GM23338 (cell line): Measurements from ENCODE around the gene ZNRD2.

Experiments
- EZH2 ChIP-seq: fragments of 200-600 bp; sonication (generic); IDR thresholded peaks from one replicate; pipeline ENCODE4 v1.8.0; 2017; ENCODE audit warnings: antibody characterized with exemption, mild to moderate bottlenecking, low read depth; ENCODE audit not compliant: unreplicated experiment
- EZH2phosphoT487 ChIP-seq: fragments of 200-600 bp; sonication (generic); IDR thresholded peaks from one replicate; pipeline ENCODE4 v1.8.1; 2018; ENCODE audit warnings: antibody characterized with exemption; ENCODE audit not compliant: unreplicated experiment
- POLR2AphosphoS5 ChIP-seq: IDR thresholded peaks from 2 replicates; pipeline ENCODE4 v1.6.1; 2016; ENCODE audit warnings: antibody characterized with exemption, low read depth
- STAT1 ChIP-seq: IDR thresholded peaks from one replicate; pipeline ENCODE4 v1.6.1; 2016; ENCODE audit warnings: antibody characterized with exemption; ENCODE audit not compliant: unreplicated experiment
- ZNF331 ChIP-seq: fragments of 250-450 bp; sonication (Bioruptor Pico); IDR thresholded peaks from 2 replicates; pipeline ENCODE4 v1.5.0; 2020; ENCODE audit warnings: low read depth, mild to moderate bottlenecking, moderate library complexity
- TF ChIP-seq, protein P1 (sequence below), 2 experiments: fragments of 200-600 bp in 1 of 2; sonication (generic) in 1 of 2; conservative IDR thresholded peaks; 2 replicates each; pipeline versions ENCODE4 v1.5.1 to v1.6.1; 2016 to 2017; ENCODE audit warnings: antibody characterized with exemption in 2 of 2, low read depth in 2 of 2, mild to moderate bottlenecking in 2 of 2, moderate library complexity in 1 of 2
- TF ChIP-seq, protein P2 (sequence below): IDR thresholded peaks from one replicate; pipeline ENCODE4 v1.6.1; 2018; ENCODE audit warnings: antibody characterized with exemption; ENCODE audit not compliant: unreplicated experiment

DNA sequence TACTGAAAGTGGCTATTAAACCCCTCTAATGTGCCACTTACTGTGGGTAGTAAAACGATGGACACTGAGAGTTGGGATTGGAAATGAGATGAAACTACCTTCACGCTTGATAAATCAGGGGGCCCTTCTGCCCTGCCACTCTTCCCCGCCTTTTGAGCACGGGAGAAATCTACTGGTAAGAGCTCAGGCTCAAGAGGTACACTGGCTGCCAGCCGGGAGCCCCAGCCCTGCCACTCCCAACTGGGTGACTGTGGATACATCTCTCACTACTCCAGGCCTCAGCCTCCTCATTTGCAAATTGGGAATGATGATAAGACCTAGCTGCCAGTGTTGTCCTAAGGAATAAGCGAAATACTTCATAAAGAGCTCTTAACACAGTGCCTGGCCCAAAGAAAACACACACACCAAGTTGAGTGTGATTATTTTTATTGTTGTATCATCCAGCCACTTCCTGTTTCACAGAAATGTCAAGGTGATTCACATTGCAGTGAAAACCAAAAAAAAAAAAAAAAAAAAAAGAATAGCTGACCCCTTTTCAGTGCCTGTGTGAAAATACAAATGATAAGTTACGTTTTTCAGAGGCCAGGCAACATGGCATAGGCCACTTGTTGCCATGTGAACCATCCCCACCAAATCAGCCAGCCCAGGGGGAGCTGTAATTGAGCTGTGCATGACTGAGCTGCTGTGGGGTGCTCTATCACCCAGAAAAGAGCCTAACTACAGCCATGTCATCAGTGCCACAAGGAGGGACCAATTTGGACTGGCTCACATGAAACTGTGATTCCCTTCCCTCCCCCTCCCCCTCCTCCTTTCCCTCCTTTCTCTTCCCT, 4.4 kb upstream of the ZNRD2 start:
- TF ChIP-seq, protein P1, sequence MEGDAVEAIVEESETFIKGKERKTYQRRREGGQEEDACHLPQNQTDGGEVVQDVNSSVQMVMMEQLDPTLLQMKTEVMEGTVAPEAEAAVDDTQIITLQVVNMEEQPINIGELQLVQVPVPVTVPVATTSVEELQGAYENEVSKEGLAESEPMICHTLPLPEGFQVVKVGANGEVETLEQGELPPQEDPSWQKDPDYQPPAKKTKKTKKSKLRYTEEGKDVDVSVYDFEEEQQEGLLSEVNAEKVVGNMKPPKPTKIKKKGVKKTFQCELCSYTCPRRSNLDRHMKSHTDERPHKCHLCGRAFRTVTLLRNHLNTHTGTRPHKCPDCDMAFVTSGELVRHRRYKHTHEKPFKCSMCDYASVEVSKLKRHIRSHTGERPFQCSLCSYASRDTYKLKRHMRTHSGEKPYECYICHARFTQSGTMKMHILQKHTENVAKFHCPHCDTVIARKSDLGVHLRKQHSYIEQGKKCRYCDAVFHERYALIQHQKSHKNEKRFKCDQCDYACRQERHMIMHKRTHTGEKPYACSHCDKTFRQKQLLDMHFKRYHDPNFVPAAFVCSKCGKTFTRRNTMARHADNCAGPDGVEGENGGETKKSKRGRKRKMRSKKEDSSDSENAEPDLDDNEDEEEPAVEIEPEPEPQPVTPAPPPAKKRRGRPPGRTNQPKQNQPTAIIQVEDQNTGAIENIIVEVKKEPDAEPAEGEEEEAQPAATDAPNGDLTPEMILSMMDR (conservative IDR thresholded peaks at IDR 0.05; ENCODE audit: low read depth in 2 of 2) = no peak
- TF ChIP-seq EZH2 = no peak
- no peak for TF ChIP-seq ZNF331 (CRISPR knock-in tag)
- TF ChIP-seq POLR2AphosphoS5 = no peak
- TF ChIP-seq, protein P2, sequence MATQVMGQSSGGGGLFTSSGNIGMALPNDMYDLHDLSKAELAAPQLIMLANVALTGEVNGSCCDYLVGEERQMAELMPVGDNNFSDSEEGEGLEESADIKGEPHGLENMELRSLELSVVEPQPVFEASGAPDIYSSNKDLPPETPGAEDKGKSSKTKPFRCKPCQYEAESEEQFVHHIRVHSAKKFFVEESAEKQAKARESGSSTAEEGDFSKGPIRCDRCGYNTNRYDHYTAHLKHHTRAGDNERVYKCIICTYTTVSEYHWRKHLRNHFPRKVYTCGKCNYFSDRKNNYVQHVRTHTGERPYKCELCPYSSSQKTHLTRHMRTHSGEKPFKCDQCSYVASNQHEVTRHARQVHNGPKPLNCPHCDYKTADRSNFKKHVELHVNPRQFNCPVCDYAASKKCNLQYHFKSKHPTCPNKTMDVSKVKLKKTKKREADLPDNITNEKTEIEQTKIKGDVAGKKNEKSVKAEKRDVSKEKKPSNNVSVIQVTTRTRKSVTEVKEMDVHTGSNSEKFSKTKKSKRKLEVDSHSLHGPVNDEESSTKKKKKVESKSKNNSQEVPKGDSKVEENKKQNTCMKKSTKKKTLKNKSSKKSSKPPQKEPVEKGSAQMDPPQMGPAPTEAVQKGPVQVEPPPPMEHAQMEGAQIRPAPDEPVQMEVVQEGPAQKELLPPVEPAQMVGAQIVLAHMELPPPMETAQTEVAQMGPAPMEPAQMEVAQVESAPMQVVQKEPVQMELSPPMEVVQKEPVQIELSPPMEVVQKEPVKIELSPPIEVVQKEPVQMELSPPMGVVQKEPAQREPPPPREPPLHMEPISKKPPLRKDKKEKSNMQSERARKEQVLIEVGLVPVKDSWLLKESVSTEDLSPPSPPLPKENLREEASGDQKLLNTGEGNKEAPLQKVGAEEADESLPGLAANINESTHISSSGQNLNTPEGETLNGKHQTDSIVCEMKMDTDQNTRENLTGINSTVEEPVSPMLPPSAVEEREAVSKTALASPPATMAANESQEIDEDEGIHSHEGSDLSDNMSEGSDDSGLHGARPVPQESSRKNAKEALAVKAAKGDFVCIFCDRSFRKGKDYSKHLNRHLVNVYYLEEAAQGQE = no peak
- TF ChIP-seq EZH2phosphoT487 = no peak
- TF ChIP-seq STAT1 = no peak
